Endothelial cell of umbilical vein (primary cell): ENCODE measurements around the gene PUS1. TPM values are rescaled to one million over a fixed set of nuclear protein-coding genes. Genes with fewer than 3 reads are reported as not detected.

Experiments
- BruUV-seq: library from RNA; stranded (reverse); fragments of 400-500 nt; replicated peaks from 2 replicates; lab custom pipeline; 2021; lab: Mats Ljungman, UMichigan
- CTCF ChIA-PET: fragments of 300-600, 350-600 bp; sonication (Branson Sonifier 250); formaldehyde crosslinking; loops from one replicate; lab custom pipeline; 2021; ENCODE audit warnings: antibody characterized with exemption, inconsistent platforms; lab: Charles Lee
- POLR2A ChIA-PET: fragments of 300-600, 350-600 bp; sonication (Branson Sonifier 250); formaldehyde crosslinking; loops from one replicate; lab custom pipeline; 2021; ENCODE audit warnings: antibody characterized with exemption, inconsistent platforms; lab: Charles Lee
- DNase-seq: peaks from one replicate; pipeline ENCODE4 v3.0.0-alpha.2; 2011; ENCODE audit warnings: low read depth, low spot score
- FAIRE-seq: peaks from 2 replicates; lab custom pipeline; 2011; peaks lifted over from hg19 to GRCh38; lab: Jason Lieb, UNC
- H2AFZ ChIP-seq: 2 replicates; pipeline ENCODE4 v1.6.0; 2012; ENCODE audit warnings: low read depth, low read length, control low read depth, inconsistent platforms
- H3K27ac ChIP-seq: 2 replicates; pipeline ENCODE4 v1.5.1; 2011; ENCODE audit warnings: low read depth, mild to moderate bottlenecking, control low read depth, low read length, moderate library complexity; ENCODE audit not compliant: insufficient read depth
- H3K27me3 ChIP-seq, 2 experiments: 2 replicates each; pipeline versions ENCODE4 v1.6.0 to v1.6.1; 2011; ENCODE audit warnings: low read length in 2 of 2, mixed read lengths in 1 of 2; ENCODE audit not compliant: control insufficient read depth in 2 of 2, insufficient read depth in 2 of 2
- H3K36me3 ChIP-seq, 2 experiments: 2 replicates in 1 of 2; 3 replicates in 1 of 2; pipeline ENCODE4 v1.5.1; 2011; ENCODE audit warnings: low read length in 2 of 2, mild to moderate bottlenecking in 1 of 2, moderate library complexity in 1 of 2; ENCODE audit not compliant: control insufficient read depth in 2 of 2, insufficient read depth in 2 of 2; ENCODE audit errors: extremely low read depth in 1 of 2
- H3K4me1 ChIP-seq: 3 replicates; pipeline ENCODE4 v1.5.1; 2011; ENCODE audit warnings: mild to moderate bottlenecking, low read length; ENCODE audit not compliant: control insufficient read depth, insufficient read depth; ENCODE audit errors: extremely low read depth
- H3K4me2 ChIP-seq: 2 replicates; pipeline ENCODE4 v1.6.1; 2011; ENCODE audit warnings: low read length, control low read depth, mixed read lengths; ENCODE audit not compliant: insufficient read depth
- H3K4me3 ChIP-seq, 3 experiments: fragments of 200-600 bp in 1 of 3; sonication (generic), shearing (Covaris generic) in 1 of 3; replicated peaks in 1 of 3; 2 replicates each; pipeline ENCODE4 v1.5.1; 2011 to 2016; ENCODE audit warnings: control low read depth in 3 of 3, low read length in 3 of 3, mild to moderate bottlenecking in 2 of 3, inconsistent platforms in 1 of 3, low read depth in 1 of 3, moderate library complexity in 1 of 3; ENCODE audit not compliant: insufficient read depth in 1 of 3
- H3K79me2 ChIP-seq: 2 replicates; pipeline ENCODE4 v1.6.0; 2012; ENCODE audit warnings: low read length, inconsistent platforms; ENCODE audit not compliant: control insufficient read depth, insufficient read depth
- H3K9ac ChIP-seq: replicated peaks from 2 replicates; pipeline ENCODE3; 2011; ENCODE audit warnings: low read length, control low read depth; ENCODE audit not compliant: insufficient read depth; ENCODE audit errors: extremely low read depth
- H3K9me1 ChIP-seq: replicated peaks from 3 replicates; pipeline ENCODE4 v1.6.0; 2011; ENCODE audit warnings: mild to moderate bottlenecking, low read length; ENCODE audit not compliant: control insufficient read depth, insufficient read depth; ENCODE audit errors: extremely low read depth
- H3K9me3 ChIP-seq: replicated peaks from 2 replicates; pipeline ENCODE4 v1.5.1; 2012; ENCODE audit warnings: low read length, inconsistent platforms; ENCODE audit not compliant: control insufficient read depth, insufficient read depth
- H4K20me1 ChIP-seq: replicated peaks from 2 replicates; pipeline ENCODE3; 2011; ENCODE audit warnings: mild to moderate bottlenecking, low read length; ENCODE audit not compliant: control insufficient read depth, insufficient read depth; ENCODE audit errors: extremely low read depth
- CTCF ChIP-seq, 2 donors: IDR thresholded peaks; 1 replicate in 1 of 2; 2 replicates in 1 of 2; pipeline ENCODE4 v1.5.1; 2011; ENCODE audit warnings: low read length in 2 of 2, mild to moderate bottlenecking in 2 of 2, moderate library complexity in 2 of 2, control low read depth in 1 of 2, inconsistent platforms in 1 of 2, low read depth in 1 of 2; ENCODE audit not compliant: insufficient read depth in 1 of 2; ENCODE audit errors: extremely low read depth in 1 of 2
- EZH2 ChIP-seq: IDR thresholded peaks from 2 replicates; pipeline ENCODE4 v1.6.1; 2012; ENCODE audit warnings: borderline replicate concordance, low read depth, mild to moderate bottlenecking, moderate library complexity, low read length, inconsistent platforms; ENCODE audit not compliant: severe bottlenecking
- FOS ChIP-seq: IDR thresholded peaks from 2 replicates; pipeline ENCODE4 v1.6.1; 2011; ENCODE audit warnings: mild to moderate bottlenecking, low read length, moderate library complexity, borderline replicate concordance; ENCODE audit not compliant: insufficient read depth
- GATA2 ChIP-seq: IDR thresholded peaks from 2 replicates; pipeline ENCODE4 v1.7.0; 2011; ENCODE audit warnings: low read depth, mild to moderate bottlenecking, moderate library complexity, mixed read lengths, low read length; ENCODE audit not compliant: insufficient read length, insufficient read depth
- JUN ChIP-seq: IDR thresholded peaks from 2 replicates; pipeline ENCODE4 v1.6.1; 2011; ENCODE audit warnings: borderline replicate concordance, low read depth; ENCODE audit not compliant: insufficient read length, insufficient read depth
- MYC ChIP-seq: IDR thresholded peaks from one replicate; pipeline ENCODE4 v1.6.1; 2011; ENCODE audit warnings: mild to moderate bottlenecking, low read depth, low read length
- POLR2A ChIP-seq: IDR thresholded peaks from 2 replicates; pipeline ENCODE4 v1.6.1; 2012; ENCODE audit warnings: low read depth, mild to moderate bottlenecking, control low read depth, low read length
- POLR2AphosphoS5 ChIP-seq: IDR thresholded peaks from 2 replicates; pipeline ENCODE4 v1.6.1; 2012; ENCODE audit warnings: low read depth, mild to moderate bottlenecking, control low read depth, low read length, moderate library complexity; ENCODE audit not compliant: insufficient read depth
- dilution Hi-C: fragments of 300-500 bp; cut with MboI; formaldehyde crosslinking; loops from one replicate; pipeline ENCODE4 v1.15.0; 2019; ENCODE audit warnings: low sequenced_read_pairs; ENCODE audit not compliant: extremely low pct_ligation_motif_present
- intact Hi-C: fragments of 100-400 bp; cut with micrococcal nuclease; formaldehyde crosslinking; loops from one replicate; pipeline ENCODE4 v1.10.0; 2022
- polyA plus RNA-seq, 4 experiments: library from polyadenylated mRNA; depleted of rRNA in 3 of 4; stranded (reverse) in 3 of 4; unstranded in 1 of 4; fragments of >200 nt; gene quantifications; 2 replicates each; pipeline versions ENCODE4 v1.2.1 to v1.2.3, GENCODE V29; 2011 to 2012; ENCODE audit warnings: missing spikeins in 1 of 4
- total RNA-seq: library from RNA; stranded (reverse); gene quantifications from 2 replicates; pipeline ENCODE4 v1.2.3, GENCODE V29; 2021
- TF ChIP-seq, protein P1 (sequence below): IDR thresholded peaks from 2 replicates; pipeline ENCODE4 v1.6.1; 2011; ENCODE audit not compliant: insufficient read depth, insufficient read length

PUS1 gene
- total and polyA plus RNA-seq, 2 donors (not counting 3 experiments of a cell fraction or from before 2014, with no cell fraction given): 33.9 to 52.2 TPM

- FAIRE-seq: no peak
- no TSS peak for BruUV-seq
Measured at GRCh38 chr12:131920157-131920508, 8.9 kb upstream of the PUS1 start.

More at GRCh38 chr12:131920157-131920508, 8.9 kb upstream of the PUS1 start:
- no peak overlapping the region for H3K9ac ChIP-seq
- H3K9me1 ChIP-seq: no peaks in the 10 kb centered on the region
- no peaks in the 10 kb centered on the region for H3K27me3 ChIP-seq
- dilution Hi-C loops: no loop called here
- H3K4me3 ChIP-seq: no peak overlapping the region
- no peaks in the 10 kb centered on the region for H3K9me3 ChIP-seq
- intact Hi-C loops: no loop called here
- TF ChIP-seq MYC (no peak), FOS (no peak), POLR2A (no peak), POLR2AphosphoS5 (no peak), JUN (no peak), CTCF (IDR thresholded peaks at IDR 0.05; ENCODE audit: extremely low read depth in 1 of 2, insufficient read depth in 1 of 2, low read depth in 1 of 2, low read length in 2 of 2) (no peak), GATA2 (no peak), EZH2 (no peak)
- TF ChIP-seq, protein P1, sequence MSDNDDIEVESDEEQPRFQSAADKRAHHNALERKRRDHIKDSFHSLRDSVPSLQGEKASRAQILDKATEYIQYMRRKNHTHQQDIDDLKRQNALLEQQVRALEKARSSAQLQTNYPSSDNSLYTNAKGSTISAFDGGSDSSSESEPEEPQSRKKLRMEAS: no peak
- H3K27ac ChIP-seq: no peak overlapping the region
- no peak overlapping the region for H3K4me2 ChIP-seq
- POLR2A ChIA-PET: no interaction called here
- no peak for DNase-seq
- H2AFZ ChIP-seq: no peak overlapping the region
- H3K79me2 ChIP-seq: no peaks in the 10 kb centered on the region
- peaks cover 0 to 37% of the 10 kb centered on the region in 2 experiments for H3K36me3 ChIP-seq
- CTCF ChIA-PET: no interaction called here
- H4K20me1 ChIP-seq: no peaks in the 10 kb centered on the region
- no peaks in the 10 kb centered on the region for H3K4me1 ChIP-seq
